ENCODE measurements around the gene VAT1. TPM values are rescaled to one million over a fixed set of nuclear protein-coding genes. Genes with fewer than 3 reads are reported as not detected.
A peak's percentile ranks its signal among the peaks of the same experiment; 100 is the strongest.
"Not testable (repeated sequence)": the region's sequence is repeated elsewhere in the genome, so short reads cannot be mapped to it uniquely, and the experiment has no call there.

The VAT1 gene
- total RNA-seq, 1 experiment from 2014 or later: 45.7 TPM

- peak; percentile 93 for DNase-seq
- no peaks in the 10 kb centered on the region for H3K27me3 ChIP-seq (ENCODE audit: low read length)
- peaks cover 11% of the 10 kb centered on the region for H3K4me1 ChIP-seq (ENCODE audit: low read length)
- H3K9me3 ChIP-seq (ENCODE audit: low read length): no peaks in the 10 kb centered on the region
- peak within 1 kb of the TSS; percentile 80 for H3K4me2 ChIP-seq (ENCODE audit: low read depth, low read length, poor library complexity, severe bottlenecking)
- peaks cover 6% of the 10 kb centered on the region; the same call in 1 of the 2 replicates for H3K36me3 ChIP-seq (ENCODE audit: insufficient read depth, low read length)
- H3K79me2 ChIP-seq (ENCODE audit: low read length): no peaks in the 10 kb centered on the region
- no peak within 1 kb of the TSS; the same call in 1 of the 2 replicates for H2AFZ ChIP-seq (ENCODE audit: low read length)
- H3K9ac ChIP-seq (ENCODE audit: low read length): peak within 1 kb of the TSS; percentile 84
- no peaks in the 10 kb centered on the region for H4K20me1 ChIP-seq (ENCODE audit: insufficient read depth, low read depth, low read length)
- peak within 1 kb of the TSS; percentile 75 for H3K27ac ChIP-seq (ENCODE audit: low read length)
- H3K9me2 ChIP-seq (replicated peaks; ENCODE audit: insufficient read depth, low read length): no peaks in the 10 kb centered on the region
- H3K4me3 ChIP-seq (ENCODE audit: low read length): peak within 1 kb of the TSS; percentile 74
Measured at GRCh38 chr17:43006639-43007551, 15.3 kb downstream of the VAT1 start, which contains the start of gene IFI35. TSS of gene IFI35 (plus strand) at chr17:43006784. CDS start at chr17:43006948, 164 bp downstream.

GRCh38 chr17:43003542-43004172 is 18.5 kb downstream of the VAT1 start:
- Histone ChIP-seq H3K4me2 (ENCODE audit: low read depth, low read length, poor library complexity, severe bottlenecking) (no peak overlapping the region), H3K36me3 (ENCODE audit: insufficient read depth, low read length) (peaks cover 24% of the 10 kb centered on the region), H3K27me3 (ENCODE audit: low read length) (no peaks in the 10 kb centered on the region), H3K27ac (ENCODE audit: low read length) (no peak overlapping the region), H3K4me1 (ENCODE audit: low read length) (peaks cover 22% of the 10 kb centered on the region), H3K4me3 (ENCODE audit: low read length) (no peak overlapping the region), H2AFZ (ENCODE audit: low read length) (no peak overlapping the region), H3K79me2 (ENCODE audit: low read length) (peaks cover 14% of the 10 kb centered on the region), H3K9me2 (replicated peaks; ENCODE audit: insufficient read depth, low read length) (no peaks in the 10 kb centered on the region), H3K9me3 (ENCODE audit: low read length) (no peaks in the 10 kb centered on the region), H4K20me1 (ENCODE audit: insufficient read depth, low read depth, low read length) (peaks cover 14% of the 10 kb centered on the region), H3K9ac (ENCODE audit: low read length) (no peak overlapping the region)
- peak; percentile 61 for DNase-seq

GRCh38 chr17:43000894-43001293 is 21.3 kb downstream of the VAT1 start:
- not testable (repeated sequence) for H3K9ac ChIP-seq (ENCODE audit: low read length); H3K27ac ChIP-seq (ENCODE audit: low read length); H3K4me3 ChIP-seq (ENCODE audit: low read length); H3K9me2 ChIP-seq (replicated peaks; ENCODE audit: insufficient read depth, low read length); H3K27me3 ChIP-seq (ENCODE audit: low read length); H3K9me3 ChIP-seq (ENCODE audit: low read length); H2AFZ ChIP-seq (ENCODE audit: low read length); H3K4me2 ChIP-seq (ENCODE audit: low read depth, low read length, poor library complexity, severe bottlenecking)
- peaks cover 22% of the 10 kb centered on the region for H3K4me1 ChIP-seq (ENCODE audit: low read length)
- H3K79me2 ChIP-seq (ENCODE audit: low read length): peaks cover 19% of the 10 kb centered on the region
- H3K36me3 ChIP-seq (ENCODE audit: insufficient read depth, low read length): peaks cover 24% of the 10 kb centered on the region
- peak; percentile 43 for DNase-seq
- H4K20me1 ChIP-seq (ENCODE audit: insufficient read depth, low read depth, low read length): peaks cover 18% of the 10 kb centered on the region

GRCh38 chr17:42999003-42999525 is 23.1 kb downstream of the VAT1 start:
- H3K4me2 ChIP-seq (ENCODE audit: low read depth, low read length, poor library complexity, severe bottlenecking): peak overlapping the region; percentile 90
- no peaks in the 10 kb centered on the region for H3K9me3 ChIP-seq (ENCODE audit: low read length)
- H3K27me3 ChIP-seq (ENCODE audit: low read length): no peaks in the 10 kb centered on the region
- peak overlapping the region; percentile 99 for H3K9ac ChIP-seq (ENCODE audit: low read length)
- H3K79me2 ChIP-seq (ENCODE audit: low read length): peaks cover 19% of the 10 kb centered on the region
- DNase-seq: no peak
- no peak overlapping the region for H2AFZ ChIP-seq (ENCODE audit: low read length)
- H3K4me3 ChIP-seq (ENCODE audit: low read length): peak overlapping the region; percentile 98
- no peaks in the 10 kb centered on the region for H3K9me2 ChIP-seq (replicated peaks; ENCODE audit: insufficient read depth, low read length)
- H3K4me1 ChIP-seq (ENCODE audit: low read length): peaks cover 22% of the 10 kb centered on the region
- H3K36me3 ChIP-seq (ENCODE audit: insufficient read depth, low read length): peaks cover 24% of the 10 kb centered on the region
- peak overlapping the region; percentile 87 for H3K27ac ChIP-seq (ENCODE audit: low read length)
- H4K20me1 ChIP-seq (ENCODE audit: insufficient read depth, low read depth, low read length): peaks cover 18% of the 10 kb centered on the region

GRCh38 chr17:42997984-42998938 is 23.9 kb downstream of the VAT1 start, which contains the start of gene RPL27:
TSS of gene RPL27 (plus strand) at chr17:42998419. CDS start at chr17:42998751, 332 bp downstream.
- Histone ChIP-seq H3K27me3 (ENCODE audit: low read length) (no peaks in the 10 kb centered on the region), H2AFZ (ENCODE audit: low read length) (peak within 1 kb of the TSS; percentile 40; the same call in 1 of the 2 replicates), H3K4me3 (ENCODE audit: low read length) (peak within 1 kb of the TSS; percentile 98), H3K9me3 (ENCODE audit: low read length) (no peaks in the 10 kb centered on the region), H3K4me2 (ENCODE audit: low read depth, low read length, poor library complexity, severe bottlenecking) (peak within 1 kb of the TSS; percentile 90), H3K4me1 (ENCODE audit: low read length) (peaks cover 22% of the 10 kb centered on the region), H3K36me3 (ENCODE audit: insufficient read depth, low read length) (peaks cover 25% of the 10 kb centered on the region), H3K79me2 (ENCODE audit: low read length) (peaks cover 19% of the 10 kb centered on the region), H3K9ac (ENCODE audit: low read length) (peak within 1 kb of the TSS; percentile 99), H3K27ac (ENCODE audit: low read length) (peak within 1 kb of the TSS; percentile 87), H4K20me1 (ENCODE audit: insufficient read depth, low read depth, low read length) (peaks cover 18% of the 10 kb centered on the region), H3K9me2 (replicated peaks; ENCODE audit: insufficient read depth, low read length) (no peaks in the 10 kb centered on the region)
- peak; percentile 100 for DNase-seq

GRCh38 chr17:42997390-42997983 is 24.7 kb downstream of the VAT1 start:
- Histone ChIP-seq H3K9me3 (ENCODE audit: low read length) (no peaks in the 10 kb centered on the region), H3K4me2 (ENCODE audit: low read depth, low read length, poor library complexity, severe bottlenecking) (peak overlapping the region; percentile 75), H3K36me3 (ENCODE audit: insufficient read depth, low read length) (peaks cover 28% of the 10 kb centered on the region), H3K4me3 (ENCODE audit: low read length) (peak overlapping the region; percentile 63), H3K9ac (ENCODE audit: low read length) (peak overlapping the region; percentile 62), H3K27me3 (ENCODE audit: low read length) (no peaks in the 10 kb centered on the region), H3K9me2 (replicated peaks; ENCODE audit: insufficient read depth, low read length) (no peaks in the 10 kb centered on the region), H3K79me2 (ENCODE audit: low read length) (peaks cover 19% of the 10 kb centered on the region), H3K4me1 (ENCODE audit: low read length) (peaks cover 22% of the 10 kb centered on the region), H2AFZ (ENCODE audit: low read length) (peak overlapping the region; percentile 40; the same call in 1 of the 2 replicates), H3K27ac (ENCODE audit: low read length) (peak overlapping the region; percentile 63), H4K20me1 (ENCODE audit: insufficient read depth, low read depth, low read length) (peaks cover 18% of the 10 kb centered on the region)
- DNase-seq: no peak

GRCh38 chr17:42993913-42994312 is 28.3 kb downstream of the VAT1 start:
- H3K4me2 ChIP-seq (ENCODE audit: low read depth, low read length, poor library complexity, severe bottlenecking); H3K27me3 ChIP-seq (ENCODE audit: low read length); H3K4me3 ChIP-seq (ENCODE audit: low read length); H4K20me1 ChIP-seq (ENCODE audit: insufficient read depth, low read depth, low read length); H3K9ac ChIP-seq (ENCODE audit: low read length); DNase-seq; H3K79me2 ChIP-seq (ENCODE audit: low read length); H3K9me3 ChIP-seq (ENCODE audit: low read length); H3K27ac ChIP-seq (ENCODE audit: low read length); H2AFZ ChIP-seq (ENCODE audit: low read length); H3K9me2 ChIP-seq (replicated peaks; ENCODE audit: insufficient read depth, low read length): not testable (repeated sequence)
- H3K36me3 ChIP-seq (ENCODE audit: insufficient read depth, low read length): peaks cover 35% of the 10 kb centered on the region
- peaks cover 12% of the 10 kb centered on the region for H3K4me1 ChIP-seq (ENCODE audit: low read length)

Data from Karpas-422 (cell line).